Nephron progenitor cell (in vitro differentiated cells): ENCODE results near the gene FKBP3.
A peak's percentile ranks its signal among the peaks of the same experiment; 100 is the strongest.

Source experiments
- DNase-seq: peaks from one replicate; pipeline ENCODE4 v3.0.0; 2021
- H3K27ac Mint-ChIP-seq: 2 replicates; pipeline ENCODE4 v1.8.0; 2021; ENCODE audit warnings: mild to moderate bottlenecking, moderate library complexity, mixed read lengths
- H3K27me3 Mint-ChIP-seq: 2 replicates; pipeline ENCODE4 v1.8.0; 2021; ENCODE audit warnings: mild to moderate bottlenecking, low read depth, mixed read lengths; ENCODE audit not compliant: poor library complexity
- H3K36me3 Mint-ChIP-seq: 2 replicates; pipeline ENCODE4 v1.8.0; 2021; ENCODE audit warnings: low read depth, mixed read lengths
- H3K4me1 Mint-ChIP-seq: 2 replicates; pipeline ENCODE4 v1.8.0; 2021; ENCODE audit warnings: mixed read lengths
- H3K4me3 Mint-ChIP-seq: 2 replicates; pipeline ENCODE4 v1.8.0; 2021; ENCODE audit warnings: mild to moderate bottlenecking, moderate library complexity, mixed read lengths
- H3K9me3 Mint-ChIP-seq: 2 replicates; pipeline ENCODE4 v1.8.0; 2021; ENCODE audit warnings: mild to moderate bottlenecking, moderate library complexity, mixed read lengths
- TF ChIP-seq, protein P1 (sequence below): fragments of 200-600 bp; sonication (generic); IDR thresholded peaks from 2 replicates; pipeline ENCODE4 v1.5.0; 2021; ENCODE audit warnings: antibody characterized with exemption

The FKBP3 gene

DNA sequence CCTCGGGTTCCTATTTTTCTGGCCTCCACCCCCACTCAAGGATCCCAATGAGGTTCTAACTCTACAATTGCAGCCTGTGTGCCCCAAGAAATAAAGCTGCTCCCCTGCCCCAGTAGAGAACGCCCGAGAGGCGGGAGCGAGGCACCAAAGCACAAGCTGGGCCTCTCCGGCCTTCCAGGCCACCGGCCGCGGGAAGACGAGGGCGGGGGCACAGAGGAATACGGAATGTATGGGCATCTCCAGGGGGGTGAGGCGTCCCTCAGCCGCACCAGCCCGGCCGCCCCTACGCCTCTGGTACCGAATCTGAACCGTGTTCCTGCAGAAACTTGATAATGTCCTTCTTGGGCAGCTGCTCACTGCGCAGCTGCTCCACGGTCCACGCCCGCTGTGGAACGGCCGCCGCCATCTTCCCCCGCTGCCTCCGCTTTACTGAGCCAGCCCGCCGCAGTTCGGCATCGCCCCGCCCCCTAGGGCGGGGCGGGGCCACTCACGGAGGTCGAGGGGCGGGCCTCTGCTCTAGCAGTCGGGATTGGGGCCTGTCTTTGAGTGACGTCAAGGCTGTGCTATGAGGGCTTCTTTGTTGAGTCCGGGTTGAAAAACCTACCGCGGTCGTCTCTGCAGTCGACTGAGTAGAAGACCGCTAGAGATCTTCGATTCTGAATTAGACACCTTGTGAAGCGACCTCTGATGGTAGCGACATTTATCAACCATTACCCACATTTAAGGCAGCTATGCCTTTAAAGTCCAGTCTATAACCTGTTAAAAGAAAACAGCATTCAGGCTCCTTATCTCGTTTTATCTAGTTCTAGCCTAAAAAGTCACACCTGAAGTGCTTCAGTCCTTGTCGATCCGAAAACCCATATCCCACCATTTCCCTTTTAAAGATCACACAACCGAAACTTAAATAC, at the start of gene FKBP3:
Gene FKBP3, minus strand, starts transcription at position 431 of the 908 bp plus-strand sequence. Its CDS starts 25 bp downstream, at position 406.
- no peaks in the 10 kb centered on the region for H3K36me3 Mint-ChIP-seq
- H3K4me1 Mint-ChIP-seq, result peaks cover 46% of the 10 kb centered on the region
- H3K4me3 Mint-ChIP-seq, result peak within 1 kb of the TSS; percentile 99
- DNase-seq, result peak; percentile 95
- H3K27me3 Mint-ChIP-seq, result peaks cover 3% of the 10 kb centered on the region
- H3K9me3 Mint-ChIP-seq, result no peaks in the 10 kb centered on the region
- H3K27ac Mint-ChIP-seq, result peak within 1 kb of the TSS; percentile 100
- TF ChIP-seq, protein P1, sequence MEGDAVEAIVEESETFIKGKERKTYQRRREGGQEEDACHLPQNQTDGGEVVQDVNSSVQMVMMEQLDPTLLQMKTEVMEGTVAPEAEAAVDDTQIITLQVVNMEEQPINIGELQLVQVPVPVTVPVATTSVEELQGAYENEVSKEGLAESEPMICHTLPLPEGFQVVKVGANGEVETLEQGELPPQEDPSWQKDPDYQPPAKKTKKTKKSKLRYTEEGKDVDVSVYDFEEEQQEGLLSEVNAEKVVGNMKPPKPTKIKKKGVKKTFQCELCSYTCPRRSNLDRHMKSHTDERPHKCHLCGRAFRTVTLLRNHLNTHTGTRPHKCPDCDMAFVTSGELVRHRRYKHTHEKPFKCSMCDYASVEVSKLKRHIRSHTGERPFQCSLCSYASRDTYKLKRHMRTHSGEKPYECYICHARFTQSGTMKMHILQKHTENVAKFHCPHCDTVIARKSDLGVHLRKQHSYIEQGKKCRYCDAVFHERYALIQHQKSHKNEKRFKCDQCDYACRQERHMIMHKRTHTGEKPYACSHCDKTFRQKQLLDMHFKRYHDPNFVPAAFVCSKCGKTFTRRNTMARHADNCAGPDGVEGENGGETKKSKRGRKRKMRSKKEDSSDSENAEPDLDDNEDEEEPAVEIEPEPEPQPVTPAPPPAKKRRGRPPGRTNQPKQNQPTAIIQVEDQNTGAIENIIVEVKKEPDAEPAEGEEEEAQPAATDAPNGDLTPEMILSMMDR, result no peak

DNA sequence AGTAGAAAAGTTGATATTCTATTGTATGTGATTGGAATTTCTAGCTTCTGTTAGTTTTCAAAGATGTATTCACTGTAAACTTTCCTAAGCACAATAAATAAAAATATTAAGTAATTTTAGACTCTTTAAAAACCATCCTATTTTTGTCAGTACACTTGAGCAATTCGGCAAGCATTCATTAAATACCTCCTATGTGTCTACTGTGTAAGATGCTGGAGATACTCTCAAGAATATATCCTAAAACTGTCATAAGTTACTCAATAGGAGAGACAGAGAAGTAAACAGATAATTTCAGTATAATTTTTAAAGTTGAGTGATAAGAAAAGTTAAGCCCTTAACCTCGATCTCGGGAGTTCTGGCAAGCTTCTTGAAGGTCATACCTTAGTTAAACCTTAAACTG, 47.5 kb upstream of the FKBP3 start:
- Mint-ChIP-seq H3K27me3 (no peaks in the 10 kb centered on the region), H3K36me3 (peaks cover 18% of the 10 kb centered on the region)

DNA sequence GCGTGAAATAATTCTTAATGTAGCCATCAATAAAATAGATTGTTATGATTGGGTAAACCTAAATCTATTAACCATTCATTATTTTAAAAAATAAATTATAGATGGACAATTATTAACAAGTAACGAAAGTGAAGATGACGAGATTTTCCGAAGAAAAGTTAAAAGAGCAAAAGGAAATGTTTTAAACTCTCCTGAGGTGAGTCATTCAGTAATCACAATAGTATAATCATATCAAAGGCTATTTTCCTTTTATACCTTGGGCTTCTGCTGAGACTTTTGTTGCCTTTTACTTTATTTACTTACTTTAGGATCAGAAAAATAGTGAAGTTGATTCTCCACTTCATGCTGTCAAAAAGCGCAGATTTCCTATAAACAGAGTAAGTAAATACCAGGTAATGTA, 47.0 kb upstream of the FKBP3 start:
- no peaks in the 10 kb centered on the region for H3K27me3 Mint-ChIP-seq
- no peak overlapping the region for H3K4me3 Mint-ChIP-seq
- no peak for DNase-seq
- TF ChIP-seq, protein P1, result no peak
- H3K9me3 Mint-ChIP-seq, result no peaks in the 10 kb centered on the region
- peaks cover 16% of the 10 kb centered on the region for H3K36me3 Mint-ChIP-seq
- H3K4me1 Mint-ChIP-seq, result no peaks in the 10 kb centered on the region
- H3K27ac Mint-ChIP-seq, result no peak overlapping the region

More for the DNA sequence above, 47.5 kb upstream of the FKBP3 start:
- H3K27ac Mint-ChIP-seq, result no peak overlapping the region
- no peak for DNase-seq
- H3K4me3 Mint-ChIP-seq, result no peak overlapping the region
- TF ChIP-seq, protein P1, result no peak
- no peaks in the 10 kb centered on the region for H3K9me3 Mint-ChIP-seq
- no peaks in the 10 kb centered on the region for H3K4me1 Mint-ChIP-seq

DNA sequence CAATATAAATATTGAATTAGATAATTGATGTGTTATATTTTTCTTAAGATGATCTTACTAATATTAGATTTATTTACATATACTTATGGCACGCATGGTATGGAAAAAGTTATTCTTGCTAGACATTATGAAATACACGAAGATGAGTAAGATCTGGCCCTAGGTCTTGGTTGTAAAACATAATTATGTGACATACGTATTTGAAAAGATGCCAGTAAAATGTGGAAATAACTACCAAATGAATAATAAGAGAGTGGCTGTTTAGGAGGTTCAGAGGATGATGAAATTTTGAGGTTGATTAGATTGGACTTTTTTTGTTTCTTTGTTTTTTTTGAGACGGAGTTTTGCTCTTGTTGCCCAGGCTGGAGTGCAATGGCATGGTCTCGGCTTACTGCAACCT, 42.8 kb upstream of the FKBP3 start:
- H3K27ac Mint-ChIP-seq, result no peak overlapping the region
- no peaks in the 10 kb centered on the region for H3K4me1 Mint-ChIP-seq
- H3K4me3 Mint-ChIP-seq, result no peak overlapping the region
- peaks cover 16% of the 10 kb centered on the region for H3K36me3 Mint-ChIP-seq
- DNase-seq, result no peak
- TF ChIP-seq, protein P1, result no peak
- no peaks in the 10 kb centered on the region for H3K9me3 Mint-ChIP-seq
- H3K27me3 Mint-ChIP-seq, result no peaks in the 10 kb centered on the region

DNA sequence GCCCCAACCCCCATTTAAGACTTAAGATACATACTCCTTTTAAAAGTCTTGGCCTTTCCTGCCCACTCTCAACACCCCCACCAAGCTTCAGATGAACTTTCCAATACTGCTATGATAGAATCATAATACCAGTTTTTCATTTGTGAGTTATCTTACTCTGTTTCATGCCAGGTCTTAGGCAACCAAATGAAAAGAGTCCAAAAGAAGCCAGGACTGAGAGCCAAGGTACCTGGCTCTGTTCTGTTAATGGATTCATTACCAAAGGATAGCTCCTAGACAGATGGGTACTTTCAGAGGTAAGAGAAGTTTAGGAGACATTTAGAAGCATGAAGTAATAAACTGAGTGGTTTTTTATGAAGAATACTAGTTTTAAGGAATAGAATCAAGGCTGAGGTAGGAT, 35.6 kb upstream of the FKBP3 start:
- H3K27ac Mint-ChIP-seq, result no peak overlapping the region
- H3K36me3 Mint-ChIP-seq, result peaks cover 5% of the 10 kb centered on the region
- H3K27me3 Mint-ChIP-seq, result no peaks in the 10 kb centered on the region
- no peaks in the 10 kb centered on the region for H3K9me3 Mint-ChIP-seq
- H3K4me3 Mint-ChIP-seq, result no peak overlapping the region
- no peak for DNase-seq
- TF ChIP-seq, protein P1, result no peak
- H3K4me1 Mint-ChIP-seq, result no peaks in the 10 kb centered on the region

DNA sequence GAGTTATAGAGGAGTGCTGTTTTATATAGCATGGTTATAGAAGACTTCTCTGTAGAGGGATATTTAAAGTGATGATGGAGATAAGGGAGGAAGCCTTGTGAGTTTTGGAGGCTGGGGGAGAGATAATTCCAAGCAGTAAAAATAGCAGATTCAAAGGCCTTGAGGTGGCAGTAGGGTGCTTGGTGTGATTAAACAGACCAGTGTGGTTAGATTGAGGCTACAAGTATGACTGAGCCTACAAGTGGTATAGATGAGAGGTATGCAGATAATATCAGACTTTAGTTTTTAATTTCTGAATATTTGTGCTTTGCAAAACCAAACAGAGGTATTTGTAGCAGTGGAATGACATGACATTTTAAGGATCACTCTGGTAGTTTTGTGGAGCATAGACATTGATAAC, 21.8 kb upstream of the FKBP3 start:
- no peak for DNase-seq
- no peaks in the 10 kb centered on the region for H3K9me3 Mint-ChIP-seq
- no peaks in the 10 kb centered on the region for H3K27me3 Mint-ChIP-seq
- H3K4me3 Mint-ChIP-seq, result no peak overlapping the region
- TF ChIP-seq, protein P1, result no peak
- no peaks in the 10 kb centered on the region for H3K4me1 Mint-ChIP-seq
- H3K36me3 Mint-ChIP-seq, result peaks cover 14% of the 10 kb centered on the region
- H3K27ac Mint-ChIP-seq, result no peak overlapping the region
